ENCODE measurements around the gene SLC25A5.
"Not testable (repeated sequence)": the region's sequence is repeated elsewhere in the genome, so short reads cannot be mapped to it uniquely, and the experiment has no call there.

SLC25A5 gene

GRCh38 chrX:119474615-119475388 is 6.6 kb downstream of the SLC25A5 start:
- H3K4me3 ChIP-seq (ENCODE audit: low read depth, low read length) = no peak overlapping the region
- DNase-seq (ENCODE audit: low read depth) = no peak

- no peak for DNase-seq (ENCODE audit: low read depth)
- no peak overlapping the region for H3K4me3 ChIP-seq (ENCODE audit: low read depth, low read length)
These were observed 7.3 kb downstream of the SLC25A5 start for GRCh38 chrX:119475389-119476101.

- no peak overlapping the region for H3K4me3 ChIP-seq (ENCODE audit: low read depth, low read length)
- peak; percentile 90 for DNase-seq (ENCODE audit: low read depth)
These were observed 9.6 kb downstream of the SLC25A5 start for GRCh38 chrX:119477812-119478232.

- no peak for DNase-seq (ENCODE audit: low read depth)
- no peak overlapping the region for H3K4me3 ChIP-seq (ENCODE audit: low read depth, low read length)
These were observed 10.3 kb downstream of the SLC25A5 start for GRCh38 chrX:119478504-119478903.

GRCh38 chrX:119479845-119480244 is 11.6 kb downstream of the SLC25A5 start:
- H3K4me3 ChIP-seq (ENCODE audit: low read depth, low read length) = no peak overlapping the region
- DNase-seq (ENCODE audit: low read depth) = no peak

- DNase-seq (ENCODE audit: low read depth) = no peak
- H3K4me3 ChIP-seq (ENCODE audit: low read depth, low read length) = no peak overlapping the region
These were observed 13.1 kb downstream of the SLC25A5 start for GRCh38 chrX:119481323-119481801.

- DNase-seq (ENCODE audit: low read depth) = no peak
- peak overlapping the region; percentile 33 for H3K4me3 ChIP-seq (ENCODE audit: low read depth, low read length)
These were observed 13.8 kb downstream of the SLC25A5 start for GRCh38 chrX:119482041-119482440.

GRCh38 chrX:119482481-119483480 is 14.5 kb downstream of the SLC25A5 start:
- no peak for DNase-seq (ENCODE audit: low read depth)
- peak overlapping the region; percentile 33 for H3K4me3 ChIP-seq (ENCODE audit: low read depth, low read length)

- H3K4me3 ChIP-seq (ENCODE audit: low read depth, low read length) = no peak overlapping the region
- DNase-seq (ENCODE audit: low read depth) = no peak
These were observed 18.5 kb downstream of the SLC25A5 start for GRCh38 chrX:119486745-119487144.

- not testable (repeated sequence) for H3K4me3 ChIP-seq (ENCODE audit: low read depth, low read length); DNase-seq (ENCODE audit: low read depth)
These were observed 19.5 kb downstream of the SLC25A5 start for GRCh38 chrX:119487766-119488165.

- no peak for DNase-seq (ENCODE audit: low read depth)
These were observed 20.5 kb downstream of the SLC25A5 start for GRCh38 chrX:119488749-119489148.

GRCh38 chrX:119489212-119490074 is 21.2 kb downstream of the SLC25A5 start:
- DNase-seq (ENCODE audit: low read depth) = no peak
- no peak overlapping the region for H3K4me3 ChIP-seq (ENCODE audit: low read depth, low read length)

More at GRCh38 chrX:119488749-119489148, 20.5 kb downstream of the SLC25A5 start:
- H3K4me3 ChIP-seq (ENCODE audit: low read depth, low read length) = no peak overlapping the region

- DNase-seq (ENCODE audit: low read depth) = no peak
- no peak overlapping the region for H3K4me3 ChIP-seq (ENCODE audit: low read depth, low read length)
These were observed 24.2 kb downstream of the SLC25A5 start for GRCh38 chrX:119492463-119492862.

- not testable (repeated sequence) for DNase-seq (ENCODE audit: low read depth); H3K4me3 ChIP-seq (ENCODE audit: low read depth, low read length)
These were observed 25.7 kb downstream of the SLC25A5 start for GRCh38 chrX:119493851-119494495.

GRCh38 chrX:119495734-119496726 is 27.8 kb downstream of the SLC25A5 start:
- no peak overlapping the region for H3K4me3 ChIP-seq (ENCODE audit: low read depth, low read length)
- DNase-seq (ENCODE audit: low read depth) = no peak

- no peak for DNase-seq (ENCODE audit: low read depth)
- no peak overlapping the region for H3K4me3 ChIP-seq (ENCODE audit: low read depth, low read length)
These were observed 28.9 kb downstream of the SLC25A5 start for GRCh38 chrX:119497185-119497584.

All from skeletal muscle cell (primary cell).